Mucosa of descending colon (tissue), 3 donors: ENCODE measurements around the gene FAM131B. TPM values are rescaled to one million over a fixed set of nuclear protein-coding genes. Genes with fewer than 3 reads are reported as not detected.
A peak's percentile ranks its signal among the peaks of the same experiment; 100 is the strongest.

ENCODE experiments used
- ATAC-seq: fragments of 200-7000 bp; cut with Tn5 transposase; one replicate; pipeline ENCODE4 v1.9.1; 2020; ENCODE audit warnings: mild to moderate bottlenecking, moderate library complexity
- DNase-seq, 3 donors: peaks; one replicate each; pipeline ENCODE4 v3.0.0-alpha.2; 2020
- H3K36me3 ChIP-seq: fragments of 200-600 bp; one replicate; pipeline ENCODE4 v1.8.0; 2021; ENCODE audit warnings: low read depth, mild to moderate bottlenecking
- H3K4me1 ChIP-seq: fragments of 200-600 bp; one replicate; pipeline ENCODE4 v1.8.0; 2021; ENCODE audit warnings: low read depth, mild to moderate bottlenecking
- H3K4me3 ChIP-seq: fragments of 200-600 bp; one replicate; pipeline ENCODE4 v1.8.0; 2021; ENCODE audit warnings: mild to moderate bottlenecking
- H3K9me3 ChIP-seq: fragments of 200-600 bp; one replicate; pipeline ENCODE4 v1.8.0; 2021; ENCODE audit warnings: mild to moderate bottlenecking
- intact Hi-C, 2 donors: fragments of 100-400 bp; cut with DNase I in 1 of 2; cut with micrococcal nuclease in 1 of 2; formaldehyde crosslinking; loops; one replicate each; pipeline versions ENCODE4 v1.11.0 to v1.11.1; 2022; cut with DNase I, micrococcal nuclease
- total RNA-seq, 3 donors: library from RNA; stranded (reverse); fragmentation: NEBNext Ultra II Directional in 2 of 3; extraction: Animal tissue kit (Norgen Biotek cat#: 25700) in 2 of 3; gene quantifications; one replicate each; pipeline versions ENCODE4 v1.2.1 to v1.2.4, GENCODE V29; 2021 to 2023
- TF ChIP-seq, protein P1 (sequence below): fragments of 200-600 bp; IDR thresholded peaks from one replicate; pipeline ENCODE4 v1.8.0; 2022; ENCODE audit warnings: antibody characterized with exemption, mild to moderate bottlenecking
- donor health status: DM: no; HTN: no; CAD: no; lungs with moderate emphysema.
- donor health status: DM: no; HTN: no; CAD: no.
- donor health status: DM: no; HTN: yes; CAD: no.

The FAM131B gene
- total RNA-seq, 3 donors from 2014 or later: 0.43 to 6.2 (median 1.6) TPM

DNA sequence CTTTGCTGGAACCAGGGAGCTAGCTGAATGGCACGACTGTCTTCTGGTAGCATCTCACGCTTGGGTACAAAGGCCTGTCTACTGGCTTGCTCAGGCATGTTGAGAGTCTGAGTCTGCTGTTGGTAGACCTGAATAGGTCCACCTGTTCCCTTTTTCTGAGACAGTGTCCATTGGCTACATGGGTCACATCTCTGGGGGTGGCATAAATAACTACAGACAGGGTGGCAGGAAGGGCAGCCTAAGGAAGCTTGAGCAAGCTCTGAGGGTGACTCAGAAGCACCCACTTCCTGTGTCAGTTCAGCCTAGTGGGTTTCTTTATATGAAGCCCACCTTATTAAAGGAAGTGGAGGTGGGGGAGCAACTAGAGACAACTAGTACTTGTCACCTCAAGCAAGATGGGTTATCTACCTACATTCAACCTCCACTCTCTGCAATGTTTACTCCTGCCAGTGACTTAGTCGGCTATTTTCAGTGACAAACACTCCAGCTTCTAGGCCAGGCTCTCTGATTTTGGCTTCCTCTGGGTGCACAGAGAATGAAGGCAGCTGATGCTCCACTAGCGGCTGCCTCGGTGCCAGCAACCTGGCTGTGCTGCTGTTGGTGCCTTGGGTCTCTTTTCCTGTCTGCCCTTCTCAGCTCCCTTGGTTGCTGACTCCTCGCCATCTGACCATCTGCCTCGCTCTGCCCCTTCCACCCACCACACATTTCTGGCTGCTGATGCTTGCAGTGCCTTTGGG lies 13.0 kb upstream of the FAM131B start:
- Histone ChIP-seq H3K36me3 (no peaks in the 10 kb centered on the region), H3K9me3 (no peaks in the 10 kb centered on the region), H3K4me3 (no peak overlapping the region), H3K4me1 (peaks cover 16% of the 10 kb centered on the region)
- TF ChIP-seq, protein P1, sequence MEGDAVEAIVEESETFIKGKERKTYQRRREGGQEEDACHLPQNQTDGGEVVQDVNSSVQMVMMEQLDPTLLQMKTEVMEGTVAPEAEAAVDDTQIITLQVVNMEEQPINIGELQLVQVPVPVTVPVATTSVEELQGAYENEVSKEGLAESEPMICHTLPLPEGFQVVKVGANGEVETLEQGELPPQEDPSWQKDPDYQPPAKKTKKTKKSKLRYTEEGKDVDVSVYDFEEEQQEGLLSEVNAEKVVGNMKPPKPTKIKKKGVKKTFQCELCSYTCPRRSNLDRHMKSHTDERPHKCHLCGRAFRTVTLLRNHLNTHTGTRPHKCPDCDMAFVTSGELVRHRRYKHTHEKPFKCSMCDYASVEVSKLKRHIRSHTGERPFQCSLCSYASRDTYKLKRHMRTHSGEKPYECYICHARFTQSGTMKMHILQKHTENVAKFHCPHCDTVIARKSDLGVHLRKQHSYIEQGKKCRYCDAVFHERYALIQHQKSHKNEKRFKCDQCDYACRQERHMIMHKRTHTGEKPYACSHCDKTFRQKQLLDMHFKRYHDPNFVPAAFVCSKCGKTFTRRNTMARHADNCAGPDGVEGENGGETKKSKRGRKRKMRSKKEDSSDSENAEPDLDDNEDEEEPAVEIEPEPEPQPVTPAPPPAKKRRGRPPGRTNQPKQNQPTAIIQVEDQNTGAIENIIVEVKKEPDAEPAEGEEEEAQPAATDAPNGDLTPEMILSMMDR: no peak
- ATAC-seq: peak; percentile 15
- DNase-seq: peak in 1 of 3 donors; percentile 46
- intact Hi-C loops: loop anchor here in 1 of 2 donors (10.0 kb wide), 1 partner anchor 131 kb away; no protein-coding TSS in a partner anchor

DNA sequence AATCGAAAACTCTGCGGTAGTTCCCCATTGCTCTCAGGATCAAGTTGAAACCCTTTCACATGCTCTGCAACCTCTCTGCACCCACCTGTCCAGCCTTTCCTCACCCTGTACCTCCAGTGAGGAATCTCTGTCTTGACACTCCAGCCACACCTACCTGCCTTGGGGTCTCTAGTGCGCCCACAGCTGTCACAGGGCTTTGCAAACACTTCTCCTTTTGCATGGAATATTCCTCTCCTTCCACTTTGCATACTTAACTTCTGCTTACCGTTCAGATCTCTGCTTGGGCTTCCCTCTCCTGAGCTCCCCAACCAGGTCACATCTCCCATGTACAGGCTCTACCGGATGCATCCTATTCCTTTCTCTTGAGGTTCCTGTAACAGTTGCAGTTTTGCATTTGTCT lies 12.0 kb upstream of the FAM131B start:
- Histone ChIP-seq H3K4me1 (peaks cover 17% of the 10 kb centered on the region), H3K4me3 (no peak overlapping the region), H3K9me3 (no peaks in the 10 kb centered on the region), H3K36me3 (no peaks in the 10 kb centered on the region)
- no peak for DNase-seq
- intact Hi-C loops: loop anchor here in 1 of 2 donors (10.0 kb wide), 1 partner anchor 130 kb away; no protein-coding TSS in a partner anchor
- ATAC-seq: no peak
- TF ChIP-seq, protein P1: no peak

DNA sequence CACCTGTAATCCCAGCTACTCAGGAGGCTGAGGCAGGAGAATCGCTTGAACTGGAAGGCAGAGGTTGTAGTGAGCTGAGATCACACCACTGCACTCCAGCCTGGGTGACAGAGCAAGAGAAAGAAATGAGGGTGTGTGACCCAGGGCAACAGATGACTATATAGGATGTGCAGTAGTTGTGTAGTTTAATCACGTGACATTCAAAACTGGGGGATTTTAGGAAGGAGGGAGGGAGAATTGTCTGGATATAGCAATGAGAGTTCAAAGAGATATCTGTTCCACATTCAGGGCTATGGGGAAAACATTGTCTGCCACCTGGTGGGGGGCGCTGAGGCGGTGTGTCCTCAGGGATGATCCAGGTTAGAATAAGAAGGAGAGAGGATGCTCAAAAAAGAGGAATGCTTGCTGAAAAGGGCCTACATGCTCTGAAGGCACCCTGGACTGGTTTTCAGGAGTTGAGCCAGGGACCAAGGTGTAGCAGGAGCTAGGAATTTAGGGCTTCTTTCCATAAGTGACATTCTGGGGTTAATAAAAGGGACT lies 10.8 kb upstream of the FAM131B start:
- Histone ChIP-seq H3K4me1 (peaks cover 21% of the 10 kb centered on the region), H3K36me3 (no peaks in the 10 kb centered on the region), H3K4me3 (no peak overlapping the region), H3K9me3 (no peaks in the 10 kb centered on the region)
- ATAC-seq: no peak
- intact Hi-C loops: loop anchor here in 1 of 2 donors (10.0 kb wide), 1 partner anchor 129 kb away; no protein-coding TSS in a partner anchor
- TF ChIP-seq, protein P1: no peak
- DNase-seq: peak in 1 of 3 donors; percentile 19

DNA sequence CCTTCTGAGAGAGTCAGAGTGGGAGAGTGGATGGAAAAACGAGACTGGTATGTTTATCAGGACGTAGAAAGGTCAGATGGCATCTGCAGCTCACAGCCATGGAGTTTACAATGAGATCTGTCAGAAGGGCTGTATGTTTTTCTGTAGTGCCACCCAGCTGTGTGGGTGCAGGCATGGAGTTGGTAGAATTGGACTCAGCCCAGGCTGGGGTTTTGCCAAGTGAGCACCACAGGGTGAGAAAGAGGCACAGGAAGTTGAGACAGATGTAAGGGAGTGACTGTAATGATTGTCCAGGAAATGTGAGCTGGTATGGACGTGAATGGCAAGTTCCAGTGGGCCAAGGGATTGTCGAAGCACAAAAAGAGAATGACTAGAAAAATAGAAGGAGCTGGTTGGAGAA lies 9.6 kb upstream of the FAM131B start:
- H3K4me3 ChIP-seq: no peak overlapping the region
- no peaks in the 10 kb centered on the region for H3K36me3 ChIP-seq
- intact Hi-C loops: loop anchor here in 1 of 2 donors (10.0 kb wide), 1 partner anchor 127 kb away; no protein-coding TSS in a partner anchor
- peaks cover 28% of the 10 kb centered on the region for H3K4me1 ChIP-seq
- TF ChIP-seq, protein P1: no peak
- DNase-seq (peak; percentile 88 to 92 (median 89)), ATAC-seq (peak; percentile 77)
- H3K9me3 ChIP-seq: no peaks in the 10 kb centered on the region

GRCh38 chr7:143369678-143370651 lies 7.5 kb upstream of the FAM131B start:
- peak; percentile 29 to 68 (median 56) for DNase-seq
- TF ChIP-seq, protein P1: no peak

More at GRCh38 chr7:143369678-143370651, 7.5 kb upstream of the FAM131B start:
- Histone ChIP-seq H3K4me3 (no peak overlapping the region), H3K9me3 (no peaks in the 10 kb centered on the region), H3K36me3 (no peaks in the 10 kb centered on the region), H3K4me1 (peaks cover 28% of the 10 kb centered on the region)
- ATAC-seq: peak; percentile 66
- intact Hi-C loops: loop anchor here in 1 of 2 donors (10.0 kb wide), 1 partner anchor 125 kb away; no protein-coding TSS in a partner anchor
